Fibroblast of mammary gland (primary cell): ENCODE measurements around the gene CLEC4G.

Experiments
- DNase-seq: peaks from one replicate; pipeline ENCODE4 v3.0.0-alpha.2; 2010; ENCODE audit warnings: low read depth
- H3K4me3 ChIP-seq: 2 replicates; pipeline ENCODE4 v1.5.1; 2011; ENCODE audit warnings: low read depth, mild to moderate bottlenecking, low read length, moderate library complexity; ENCODE audit not compliant: control insufficient read depth
- CTCF ChIP-seq: conservative IDR thresholded peaks from 2 replicates; pipeline ENCODE4 v1.5.1; 2011; ENCODE audit warnings: low read depth, low read length, inconsistent platforms; ENCODE audit not compliant: control insufficient read depth, insufficient read depth

Gene CLEC4G

DNA sequence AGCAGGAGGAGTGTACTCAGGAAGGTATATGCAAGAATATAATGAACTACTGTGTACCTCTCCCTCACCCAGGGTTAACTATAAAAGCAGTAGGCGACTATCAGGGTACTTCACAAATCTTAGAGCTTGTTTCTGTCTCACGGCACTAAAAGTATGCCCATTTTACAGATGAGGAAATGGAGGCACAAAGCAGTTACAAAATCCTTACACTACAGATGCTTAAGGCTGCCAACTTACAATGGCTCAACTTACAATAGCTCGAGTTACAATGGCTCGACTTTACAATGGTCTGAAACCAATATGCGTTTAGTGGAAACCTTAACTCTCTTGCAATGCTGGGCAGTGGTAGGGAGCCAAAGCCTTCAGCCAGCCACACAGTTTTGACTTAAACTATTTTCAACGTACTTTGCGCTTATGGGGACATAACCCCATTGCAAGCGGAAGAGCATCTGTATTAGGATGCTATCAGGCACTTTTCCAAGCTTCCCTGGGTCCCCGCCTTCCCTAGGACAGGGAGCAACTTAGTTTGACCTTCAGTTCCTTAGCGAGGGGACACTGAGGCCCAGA is 34.1 kb downstream of the CLEC4G start:
- no peak overlapping the region for H3K4me3 ChIP-seq
- no peak for DNase-seq
- no peak for TF ChIP-seq CTCF

- DNase-seq = no peak
- H3K4me3 ChIP-seq = no peak overlapping the region
- TF ChIP-seq CTCF = no peak
These were observed 37.4 kb downstream of the CLEC4G start for GRCh38 chr19:7694499-7694898.

DNA sequence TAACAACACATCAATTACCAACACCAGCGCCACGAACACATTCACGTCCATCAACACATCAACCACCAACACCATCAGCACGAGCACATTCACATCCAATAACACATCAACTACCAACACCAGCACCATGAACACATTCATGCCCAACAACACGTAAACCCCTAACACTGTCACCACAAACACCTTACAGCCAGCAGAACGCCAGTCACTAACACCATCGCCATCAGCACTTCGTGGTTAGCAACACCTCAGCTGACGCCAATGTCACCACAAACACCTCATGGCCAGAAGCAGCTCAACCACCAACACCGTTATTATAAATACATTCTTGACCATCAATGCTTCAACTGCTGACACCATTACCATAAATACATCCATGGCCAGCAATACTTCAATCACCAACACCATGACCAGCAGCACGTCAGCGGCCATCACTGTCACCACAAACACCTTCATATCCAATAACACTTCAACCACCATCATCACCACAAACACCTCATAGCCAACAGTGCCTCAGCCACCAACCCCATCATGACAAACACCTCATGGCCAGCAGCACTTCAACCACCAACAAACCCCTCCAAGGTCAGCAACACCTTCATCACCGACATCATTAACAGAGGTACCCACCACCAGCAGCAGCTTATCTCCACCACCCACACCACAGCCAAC is 39.4 kb downstream of the CLEC4G start:
- no peak overlapping the region for H3K4me3 ChIP-seq
- DNase-seq = no peak
- TF ChIP-seq CTCF = no peak

- DNase-seq = no peak
- H3K4me3 ChIP-seq = no peak overlapping the region
- no peak for TF ChIP-seq CTCF
These were observed 40.4 kb downstream of the CLEC4G start for GRCh38 chr19:7691497-7691896.

DNA sequence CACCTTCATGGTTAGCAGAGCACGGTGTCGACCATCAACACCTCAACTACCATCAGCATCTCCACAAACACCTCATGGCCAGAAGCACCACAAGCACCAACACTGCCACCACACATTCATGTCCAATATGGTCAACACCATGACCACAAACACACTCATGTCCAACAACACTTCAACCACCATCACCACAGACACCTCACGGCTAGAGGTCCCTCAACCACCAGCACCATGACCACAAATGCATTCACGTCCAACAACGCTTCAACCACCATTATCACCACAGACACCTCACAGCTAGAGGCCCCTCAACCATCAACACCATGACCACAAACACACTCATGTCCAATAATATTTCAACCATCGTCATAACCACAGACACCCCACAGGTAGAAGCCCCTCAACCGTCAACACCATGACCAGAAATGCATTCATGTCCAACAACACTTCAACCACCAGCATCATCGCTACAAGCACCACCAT is 41.1 kb downstream of the CLEC4G start:
- no peak overlapping the region for H3K4me3 ChIP-seq
- DNase-seq = no peak
- TF ChIP-seq CTCF = no peak

DNA sequence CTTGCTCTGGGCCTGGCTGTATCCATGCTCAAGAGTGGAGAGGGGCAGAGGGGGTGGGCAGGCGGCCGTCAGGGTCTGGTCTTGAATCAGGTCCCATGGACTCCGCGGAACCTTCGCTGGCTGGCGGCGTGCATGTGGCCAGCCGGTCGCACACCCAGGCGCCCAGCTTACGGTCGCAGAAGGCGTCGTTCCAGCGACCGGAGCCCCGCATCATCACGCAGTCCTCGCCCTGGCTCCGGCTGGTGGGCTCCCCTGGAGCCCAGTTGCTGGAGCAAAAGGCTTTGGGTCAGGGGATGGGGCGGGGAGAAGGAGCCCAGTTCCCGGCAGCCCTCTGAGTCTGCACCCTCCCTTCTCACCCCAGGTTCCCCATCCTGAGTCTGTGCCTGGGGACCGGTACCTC is 42.7 kb downstream of the CLEC4G start:
- DNase-seq = no peak
- H3K4me3 ChIP-seq = no peak overlapping the region
- no peak for TF ChIP-seq CTCF
